Skin epidermis (tissue), 12 donors: ENCODE results near the gene KBTBD7.

Experiments
- H3K27ac ChIP-seq, 21 experiments: fragments of 200-600 bp; sonication (generic) in 11 of 21; one replicate each; pipeline ENCODE4 v1.5.0; 2020; ENCODE audit warnings: mild to moderate bottlenecking in 3 of 21, inconsistent platforms in 2 of 21, moderate library complexity in 2 of 21
- H3K4me3 ChIP-seq, 7 experiments: fragments of 200-600 bp; sonication (generic) in 2 of 7; one replicate each; pipeline ENCODE4 v1.5.0; 2020; ENCODE audit warnings: inconsistent platforms in 2 of 7, mild to moderate bottlenecking in 2 of 7, moderate library complexity in 1 of 7

The KBTBD7 gene, protein sequence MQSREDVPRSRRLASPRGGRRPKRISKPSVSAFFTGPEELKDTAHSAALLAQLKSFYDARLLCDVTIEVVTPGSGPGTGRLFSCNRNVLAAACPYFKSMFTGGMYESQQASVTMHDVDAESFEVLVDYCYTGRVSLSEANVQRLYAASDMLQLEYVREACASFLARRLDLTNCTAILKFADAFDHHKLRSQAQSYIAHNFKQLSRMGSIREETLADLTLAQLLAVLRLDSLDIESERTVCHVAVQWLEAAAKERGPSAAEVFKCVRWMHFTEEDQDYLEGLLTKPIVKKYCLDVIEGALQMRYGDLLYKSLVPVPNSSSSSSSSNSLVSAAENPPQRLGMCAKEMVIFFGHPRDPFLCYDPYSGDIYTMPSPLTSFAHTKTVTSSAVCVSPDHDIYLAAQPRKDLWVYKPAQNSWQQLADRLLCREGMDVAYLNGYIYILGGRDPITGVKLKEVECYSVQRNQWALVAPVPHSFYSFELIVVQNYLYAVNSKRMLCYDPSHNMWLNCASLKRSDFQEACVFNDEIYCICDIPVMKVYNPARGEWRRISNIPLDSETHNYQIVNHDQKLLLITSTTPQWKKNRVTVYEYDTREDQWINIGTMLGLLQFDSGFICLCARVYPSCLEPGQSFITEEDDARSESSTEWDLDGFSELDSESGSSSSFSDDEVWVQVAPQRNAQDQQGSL

DNA sequence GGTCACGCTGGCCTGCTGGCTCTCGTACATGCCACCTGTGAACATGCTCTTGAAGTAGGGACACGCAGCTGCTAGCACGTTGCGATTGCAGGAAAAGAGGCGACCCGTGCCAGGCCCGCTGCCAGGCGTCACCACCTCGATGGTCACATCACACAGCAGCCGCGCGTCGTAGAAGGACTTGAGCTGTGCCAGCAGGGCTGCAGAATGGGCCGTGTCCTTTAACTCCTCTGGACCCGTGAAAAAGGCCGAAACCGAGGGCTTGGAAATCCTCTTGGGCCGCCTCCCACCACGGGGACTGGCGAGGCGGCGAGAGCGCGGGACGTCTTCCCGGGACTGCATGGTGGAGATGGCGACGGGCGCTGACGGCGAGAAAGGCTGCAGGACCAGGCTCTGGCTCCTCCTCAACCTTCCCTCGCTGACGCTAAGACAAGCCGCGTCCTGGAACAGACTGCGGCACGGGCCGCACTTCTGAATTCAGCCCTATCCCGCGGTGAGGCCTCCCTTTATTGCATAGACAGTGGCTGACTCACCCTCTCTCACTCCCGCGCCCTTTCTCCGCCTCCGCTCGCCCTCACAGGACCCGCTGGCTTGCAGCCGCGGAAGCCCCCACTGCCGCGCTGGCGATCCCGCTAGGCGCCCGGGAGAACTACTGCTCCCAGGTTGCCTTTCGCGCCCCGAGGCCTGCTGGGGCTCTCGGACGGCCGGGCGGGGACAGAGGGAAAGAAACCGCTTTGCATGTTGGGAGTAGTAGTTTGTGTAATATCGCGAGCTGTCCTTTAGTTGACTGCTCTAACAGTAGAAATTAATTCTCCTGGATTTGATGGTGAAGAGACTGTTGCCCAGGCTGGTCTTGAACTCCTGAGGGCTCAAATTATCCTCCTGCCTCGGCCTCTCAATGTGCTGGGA is at the start of gene KBTBD7:
TSS of gene KBTBD7 (minus strand) at position 651 of the 906 bp plus-strand sequence. CDS start at position 339, 312 bp downstream.
- Histone ChIP-seq H3K27ac (peak within 1 kb of the TSS; percentile 57 to 94 (median 85)), H3K4me3 (peak within 1 kb of the TSS; percentile 35 to 63 (median 52))

DNA sequence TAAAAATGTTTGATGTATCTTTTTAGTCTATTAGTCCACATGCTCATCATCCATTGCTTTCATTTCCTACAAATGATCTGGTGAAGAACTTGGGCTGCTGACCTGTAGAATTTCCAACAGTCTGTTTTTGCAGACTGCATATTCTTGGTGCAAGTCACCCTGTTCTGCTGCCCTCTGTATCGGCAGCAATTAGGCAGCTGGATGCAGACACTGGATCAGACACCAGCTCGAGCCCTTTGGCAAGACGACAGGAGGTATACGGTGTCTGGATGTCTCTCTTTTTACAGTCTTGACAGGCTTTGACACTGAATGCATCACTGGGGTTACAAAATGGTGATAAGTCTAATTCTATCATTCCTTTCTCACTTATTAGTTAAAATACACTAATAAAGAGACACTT is 47.3 kb upstream of the KBTBD7 start:
- H3K4me3 ChIP-seq = no peak overlapping the region

DNA sequence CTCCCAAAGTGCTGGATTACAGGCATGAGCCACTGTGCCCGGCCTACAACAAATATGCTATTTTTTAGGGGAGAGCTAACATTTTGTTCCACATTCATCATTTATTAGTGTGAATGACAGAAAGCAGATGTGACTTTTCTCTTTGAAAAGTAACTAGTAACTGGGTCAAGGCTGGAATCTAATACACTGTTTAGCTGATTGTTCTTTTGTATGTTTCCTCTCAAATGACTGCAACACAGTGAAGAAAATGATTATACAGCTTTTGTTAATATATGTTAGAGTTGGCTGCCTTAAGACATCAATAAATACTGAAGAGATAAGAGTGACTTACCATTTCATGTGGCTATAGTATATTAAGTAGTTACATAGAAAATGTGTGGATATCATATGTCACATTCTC is 42.0 kb upstream of the KBTBD7 start:
- Histone ChIP-seq H3K4me3 (no peak overlapping the region), H3K27ac (no peak overlapping the region)

More for the DNA sequence above, 47.3 kb upstream of the KBTBD7 start:
- no peak overlapping the region for H3K27ac ChIP-seq

DNA sequence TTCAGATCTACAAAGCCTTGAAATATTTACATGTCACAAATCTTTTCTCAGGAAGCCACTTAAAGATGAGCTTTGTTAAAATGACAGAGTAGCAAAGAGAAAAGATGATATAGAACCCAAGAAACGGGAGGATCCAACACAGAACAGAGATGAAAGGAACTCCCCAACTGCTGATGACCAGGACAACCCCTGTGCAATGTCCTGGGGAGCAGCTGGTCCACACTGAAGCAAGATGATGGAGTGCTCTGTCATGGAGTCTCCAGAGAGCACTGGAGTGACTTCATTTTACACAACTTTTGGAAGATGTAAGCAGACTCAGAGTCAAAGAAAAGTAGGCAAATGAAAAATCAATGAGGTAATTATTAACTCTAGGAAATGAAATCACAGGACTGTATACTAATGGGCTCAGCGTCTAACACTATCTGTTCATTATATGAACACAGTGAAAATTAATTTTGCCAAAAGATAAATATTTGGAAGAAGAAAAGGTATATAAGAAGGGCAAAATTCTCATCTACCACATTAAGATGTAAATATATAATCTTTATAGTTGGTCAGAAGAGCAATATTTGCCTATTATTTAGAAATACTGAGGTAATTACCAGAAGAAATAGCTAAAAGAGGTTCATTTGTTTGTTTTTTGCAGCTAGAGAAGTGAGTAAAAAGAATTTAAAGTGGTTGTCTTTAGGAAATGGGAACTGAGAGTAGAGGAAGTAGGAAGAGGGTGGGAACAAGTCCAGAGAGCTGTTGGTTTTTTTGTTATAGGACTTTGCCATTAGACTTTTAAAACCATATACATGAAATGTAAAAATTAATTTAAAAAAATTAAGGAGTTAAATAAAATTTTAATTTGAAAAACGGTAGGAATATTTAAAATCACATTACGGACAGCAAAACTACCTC is 38.5 kb upstream of the KBTBD7 start:
- H3K4me3 ChIP-seq = no peak overlapping the region
- H3K27ac ChIP-seq = no peak overlapping the region

DNA sequence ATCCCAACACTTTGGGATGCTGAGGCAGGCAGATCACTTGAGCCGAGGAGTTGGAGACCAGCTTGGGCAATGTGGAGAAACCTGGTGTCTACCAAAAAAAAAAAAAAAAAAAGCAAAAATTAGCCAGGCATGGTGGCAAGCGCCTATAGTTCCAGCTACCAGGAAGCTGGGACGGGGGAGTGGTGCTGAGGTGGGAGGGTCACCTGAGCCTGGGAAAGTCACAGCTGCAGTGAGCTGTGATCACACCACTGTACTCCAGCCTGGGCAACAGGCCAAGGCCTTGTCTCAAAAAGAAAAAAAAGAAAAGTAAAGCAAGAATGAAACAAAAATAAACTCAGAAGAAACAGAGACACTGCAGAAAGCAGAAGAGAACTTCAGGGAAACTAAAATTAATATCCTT is 37.4 kb upstream of the KBTBD7 start:
- no peak overlapping the region for H3K4me3 ChIP-seq
- no peak overlapping the region for H3K27ac ChIP-seq

DNA sequence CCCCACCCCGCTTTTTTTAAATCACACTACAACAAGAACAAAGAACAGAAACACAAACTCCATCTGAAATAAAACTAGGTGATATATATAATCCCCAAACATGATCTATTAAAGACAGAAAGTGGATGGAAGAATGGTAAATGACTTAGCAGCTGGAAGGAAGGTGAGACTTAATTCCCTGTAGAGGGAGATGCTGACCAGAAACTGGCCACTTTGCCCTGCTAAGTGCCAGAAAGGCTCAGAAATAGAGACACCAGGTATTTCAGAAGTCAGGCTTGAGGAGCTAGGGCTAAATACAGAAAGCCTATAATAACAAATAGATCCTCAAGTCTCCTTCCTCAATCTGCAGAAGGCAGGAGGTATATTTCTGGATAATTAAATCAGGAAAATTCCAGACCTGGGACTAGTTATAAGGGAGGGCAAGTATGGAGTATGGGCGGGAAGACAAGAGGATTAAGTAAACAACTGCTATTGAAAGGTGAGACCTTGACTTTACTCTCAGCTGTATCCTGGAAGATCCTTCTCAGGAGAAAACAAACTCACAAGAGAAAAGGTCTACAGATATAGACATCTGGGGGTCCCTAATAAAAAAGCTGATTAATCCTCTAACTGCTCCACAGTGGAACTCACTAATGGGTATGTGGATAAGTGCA is 36.8 kb upstream of the KBTBD7 start:
- Histone ChIP-seq H3K27ac (no peak overlapping the region), H3K4me3 (no peak overlapping the region)

DNA sequence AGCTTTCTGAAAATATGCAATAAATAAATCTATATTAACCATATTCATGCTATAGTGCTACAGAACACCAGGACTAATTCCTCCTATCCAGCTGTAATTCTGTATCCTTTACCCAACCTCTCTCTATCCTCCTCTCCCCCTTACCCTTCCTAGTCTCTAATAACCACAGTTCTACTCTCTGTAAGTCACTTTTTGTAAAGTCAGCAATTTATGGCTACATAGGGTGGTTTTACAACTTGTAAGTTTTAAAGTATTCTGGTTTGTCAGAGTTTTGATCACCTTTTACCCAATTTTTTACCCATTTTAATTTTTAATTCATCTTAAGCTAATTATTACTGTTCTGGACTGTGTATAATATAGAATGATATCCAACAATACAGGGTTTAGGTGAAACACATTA is 35.0 kb upstream of the KBTBD7 start:
- Histone ChIP-seq H3K27ac (no peak overlapping the region), H3K4me3 (no peak overlapping the region)

DNA sequence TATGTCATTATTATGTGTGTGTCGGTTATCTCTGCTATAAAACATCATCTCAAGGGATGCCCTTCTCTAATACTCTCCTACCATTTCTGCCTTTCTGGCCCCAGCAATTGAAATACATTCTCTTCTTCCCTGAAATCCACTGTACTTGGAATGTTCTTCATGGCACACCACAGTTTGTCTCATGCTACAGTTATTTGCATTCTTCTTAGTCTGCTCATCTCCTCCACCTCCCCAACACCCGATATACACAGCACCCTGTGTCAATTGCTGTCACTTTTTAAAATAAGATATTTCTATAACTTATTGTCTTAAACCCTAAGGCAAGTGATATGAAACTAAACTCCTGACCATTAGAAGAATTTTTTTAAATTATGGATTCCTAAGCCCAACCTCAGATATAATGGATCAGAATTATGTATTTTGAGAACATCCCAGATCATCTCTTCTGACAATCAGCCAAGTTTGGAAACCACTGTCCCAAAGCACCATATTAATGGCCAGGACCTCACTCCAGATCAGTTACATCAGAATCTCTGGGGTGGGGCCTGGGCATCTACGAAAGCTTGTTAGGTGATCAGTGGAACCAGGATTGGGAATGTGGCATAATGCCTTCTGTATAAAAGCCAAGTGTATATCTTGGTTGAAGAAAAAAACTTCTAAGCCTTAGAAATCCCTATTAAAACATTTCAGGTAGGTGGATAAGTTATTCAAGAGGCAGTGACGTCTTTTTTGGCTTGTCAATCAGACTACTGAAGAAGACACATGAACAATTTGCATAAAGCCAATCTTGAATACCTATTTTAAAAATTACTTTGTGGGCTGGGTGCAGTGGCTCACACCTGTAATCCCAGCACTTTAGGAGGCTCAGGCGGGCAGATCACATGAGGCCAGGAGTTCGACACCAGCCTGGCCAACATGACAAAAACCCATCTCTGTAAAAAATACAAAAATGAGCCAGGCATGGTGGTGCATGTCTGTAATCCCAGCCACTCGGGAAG is 30.0 kb upstream of the KBTBD7 start:
- Histone ChIP-seq H3K27ac (no peak overlapping the region), H3K4me3 (no peak overlapping the region)

DNA sequence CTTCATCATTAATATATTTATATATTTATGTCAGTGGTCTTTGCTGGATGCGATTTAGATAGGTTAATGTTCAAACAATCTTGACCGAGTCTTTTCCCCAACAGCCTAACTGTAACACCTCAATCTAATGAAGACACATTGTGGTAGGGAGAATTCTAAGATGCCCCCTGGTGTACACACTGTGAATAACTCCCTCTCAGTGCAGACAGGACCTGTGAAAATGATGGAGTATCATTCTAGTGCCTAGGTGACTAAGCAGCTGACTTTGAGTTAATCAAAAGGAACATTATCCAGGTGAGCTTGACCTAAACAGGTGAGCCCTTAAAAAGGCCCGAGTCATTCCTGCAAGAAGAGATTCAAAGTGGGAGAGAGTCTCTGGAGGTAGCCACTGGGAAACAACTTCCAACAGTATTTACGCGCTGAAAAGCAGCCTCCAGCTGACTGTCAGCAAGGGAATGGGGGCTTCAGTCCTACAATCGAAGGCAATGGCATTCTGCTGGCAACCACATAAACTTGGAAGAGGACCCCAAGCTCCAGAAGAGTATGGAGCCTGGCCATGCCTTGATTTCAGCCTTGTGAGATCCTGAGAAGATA is 28.0 kb upstream of the KBTBD7 start:
- no peak overlapping the region for H3K4me3 ChIP-seq

DNA sequence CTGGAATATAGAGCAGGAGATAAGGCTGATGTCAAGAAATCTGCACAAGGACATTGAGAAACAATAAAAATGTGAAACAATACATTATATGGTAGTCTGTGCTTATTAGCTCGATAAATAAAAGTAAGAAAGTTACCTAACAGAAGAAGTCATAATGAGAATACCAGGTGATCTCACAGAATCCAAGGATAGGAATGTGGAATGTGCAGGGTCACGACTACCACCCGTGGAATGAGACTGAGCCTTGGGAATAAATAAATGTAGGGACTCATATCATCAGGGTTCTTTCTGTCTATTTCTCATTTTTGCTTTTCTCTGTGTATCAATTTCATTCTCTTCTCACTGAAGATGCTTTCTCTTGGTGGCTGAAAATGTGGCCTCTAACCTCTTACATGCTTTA is 26.0 kb upstream of the KBTBD7 start:
- Histone ChIP-seq H3K4me3 (no peak overlapping the region), H3K27ac (no peak overlapping the region)

More for the DNA sequence above, 28.0 kb upstream of the KBTBD7 start:
- no peak overlapping the region for H3K27ac ChIP-seq

DNA sequence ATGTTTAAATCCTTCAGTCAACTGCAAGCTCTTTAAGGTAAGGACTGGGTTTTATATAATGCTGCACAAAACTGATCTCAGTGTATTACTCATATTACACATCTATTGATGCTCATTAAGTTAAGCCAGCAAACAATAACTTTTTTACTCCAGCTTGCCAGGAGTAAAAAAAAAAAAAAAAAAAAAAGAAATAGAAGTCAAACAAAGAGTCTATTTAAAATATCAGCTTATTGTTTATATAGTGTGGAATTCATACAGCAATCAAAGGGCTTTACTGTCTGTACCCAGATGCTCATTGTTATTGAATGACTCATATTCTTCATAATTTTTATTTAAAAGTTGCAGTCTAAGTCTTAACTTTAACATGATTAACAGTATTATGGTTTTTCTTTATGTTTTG is 21.8 kb upstream of the KBTBD7 start:
- Histone ChIP-seq H3K4me3 (no peak overlapping the region), H3K27ac (no peak overlapping the region)

DNA sequence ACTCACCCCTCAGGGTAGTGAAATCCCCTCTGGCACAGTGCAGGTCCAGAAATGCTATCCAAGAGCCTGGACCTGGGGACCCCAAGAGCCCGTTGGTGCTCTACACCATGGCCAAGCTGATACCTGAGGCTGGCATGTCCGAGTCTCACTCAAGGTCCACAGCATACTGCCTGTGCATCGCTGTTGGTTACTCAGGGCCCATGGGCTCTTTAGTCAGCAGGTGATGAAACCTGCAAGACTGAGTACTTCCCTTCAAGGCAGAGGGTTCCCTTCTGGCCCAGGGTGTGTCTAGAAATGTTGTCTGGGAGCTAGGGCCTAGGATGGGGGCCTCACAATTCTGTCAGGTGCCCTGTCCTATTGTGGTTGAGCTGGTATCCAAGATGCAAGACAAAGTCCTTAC is 19.6 kb upstream of the KBTBD7 start:
- Histone ChIP-seq H3K4me3 (no peak overlapping the region), H3K27ac (no peak overlapping the region)

DNA sequence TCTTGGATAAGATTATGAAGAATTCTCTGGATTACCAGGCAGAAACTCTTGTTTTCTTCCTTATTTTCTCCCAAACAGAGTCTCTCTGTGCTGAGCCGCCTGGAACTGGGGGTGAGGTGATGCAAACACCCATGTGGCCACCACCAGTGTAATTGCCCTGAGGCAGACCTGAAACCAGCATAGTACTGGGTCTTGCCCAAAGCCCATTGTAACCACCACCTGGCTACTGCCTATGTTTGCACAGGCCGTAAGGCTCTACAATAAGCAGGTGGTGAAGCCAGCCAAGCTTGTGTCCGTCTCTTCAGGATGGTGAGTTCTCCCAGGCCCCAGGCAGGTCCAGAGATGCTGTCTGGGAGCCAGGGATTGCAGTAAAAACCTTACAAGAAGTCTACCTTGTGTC is 18.9 kb upstream of the KBTBD7 start:
- H3K4me3 ChIP-seq = no peak overlapping the region
- no peak overlapping the region for H3K27ac ChIP-seq

DNA sequence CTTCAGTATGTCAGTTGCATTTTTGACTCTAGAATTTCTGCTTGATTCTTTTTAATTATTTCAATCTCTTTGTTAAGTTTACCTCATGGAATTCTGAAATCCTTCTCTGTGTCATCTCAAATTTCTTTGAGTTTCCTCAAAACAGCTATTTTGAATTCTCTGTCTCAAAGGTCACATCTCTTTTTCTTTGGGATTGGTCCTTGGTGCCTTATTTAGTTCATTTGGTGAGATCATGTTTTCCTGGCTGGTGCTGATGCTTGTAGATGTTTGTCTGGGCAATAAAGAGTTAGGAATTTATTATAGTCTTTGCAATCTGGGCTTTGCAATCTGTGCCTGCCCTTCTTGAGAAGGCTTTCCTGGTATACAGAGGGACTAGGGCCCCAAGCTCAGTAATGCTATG is 18.5 kb upstream of the KBTBD7 start:
- no peak overlapping the region for H3K27ac ChIP-seq
- no peak overlapping the region for H3K4me3 ChIP-seq

DNA sequence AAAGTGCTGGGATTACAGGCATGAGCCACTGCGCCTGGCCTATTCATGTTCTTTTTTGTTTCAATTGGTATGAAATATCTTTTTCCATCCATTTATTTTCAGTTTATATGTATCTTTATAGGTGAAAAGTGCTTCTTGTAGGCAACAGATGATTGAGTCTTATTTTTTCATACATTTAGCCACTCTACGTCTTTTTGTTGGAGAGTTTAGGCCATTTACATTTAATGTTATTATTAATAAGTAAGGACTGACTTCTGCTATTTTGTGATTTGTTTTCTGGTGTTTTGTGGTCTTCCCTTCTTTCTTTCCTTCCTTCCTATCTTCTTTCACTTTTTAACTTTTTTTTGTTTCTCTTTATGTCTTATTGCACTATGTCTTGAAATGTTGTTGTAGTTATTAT is 16.7 kb upstream of the KBTBD7 start:
- no peak overlapping the region for H3K27ac ChIP-seq
- H3K4me3 ChIP-seq = no peak overlapping the region

DNA sequence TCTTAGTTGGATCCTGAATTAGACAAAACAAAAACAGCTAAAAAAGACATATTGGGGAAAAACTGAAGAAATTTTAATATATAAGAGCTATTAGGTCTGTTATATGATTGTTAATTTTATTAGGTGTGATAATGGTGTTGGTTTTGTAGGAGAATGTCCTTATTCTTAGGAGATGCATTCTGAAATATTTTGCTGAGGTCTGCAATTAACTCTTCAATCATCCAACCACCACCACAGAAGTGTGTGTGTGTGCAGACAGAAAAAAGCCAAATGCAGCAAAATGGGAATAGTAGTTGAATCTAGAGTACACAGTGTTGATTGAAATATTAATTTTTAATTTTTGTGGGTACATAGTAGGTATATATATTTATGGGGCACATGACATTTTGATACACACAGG is 12.1 kb upstream of the KBTBD7 start:
- Histone ChIP-seq H3K27ac (no peak overlapping the region), H3K4me3 (no peak overlapping the region)

DNA sequence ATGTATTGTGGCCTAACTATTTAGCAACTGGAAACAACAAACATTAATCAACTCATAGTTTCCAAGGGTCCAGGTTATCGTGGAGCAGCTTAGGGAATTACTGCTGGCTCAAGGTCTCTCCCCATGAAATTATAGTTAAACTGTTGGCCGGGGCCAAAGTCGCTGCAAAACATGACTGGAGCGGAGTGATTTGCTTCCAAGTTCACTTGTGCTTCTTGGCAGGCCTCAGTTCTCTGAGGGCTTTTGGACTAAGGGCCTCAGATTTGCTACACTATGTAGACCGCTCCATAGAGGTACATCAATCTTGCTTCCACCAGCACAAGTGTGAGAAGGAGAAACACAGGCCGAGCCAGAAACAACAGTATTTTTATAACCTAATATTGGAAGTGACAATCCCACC is 9.4 kb upstream of the KBTBD7 start:
- no peak overlapping the region for H3K4me3 ChIP-seq
- no peak overlapping the region for H3K27ac ChIP-seq
